GM13977 (cell line): Measurements from ENCODE around the gene PPP3R1.

Experiments
- DNase-seq: peaks from one replicate; pipeline ENCODE4 v3.0.0; 2012; ENCODE audit warnings: low spot score
- CTCF ChIP-seq: IDR thresholded peaks from 2 replicates; pipeline ENCODE4 v1.5.1; 2012; ENCODE audit warnings: mild to moderate bottlenecking, control low read depth; ENCODE audit not compliant: insufficient read depth; ENCODE audit errors: extremely low read depth, missing control alignments
- in situ Hi-C: fragments of 300-500 bp; cut with MboI; formaldehyde crosslinking; loops from one replicate; pipeline ENCODE4 v1.12.0; 2022; ENCODE audit warnings: low sequenced_read_pairs, low pct_unique_long_range_greater_than_20kb, mixed read lengths, inconsistent platforms; ENCODE audit not compliant: unreplicated experiment

Gene PPP3R1

DNA sequence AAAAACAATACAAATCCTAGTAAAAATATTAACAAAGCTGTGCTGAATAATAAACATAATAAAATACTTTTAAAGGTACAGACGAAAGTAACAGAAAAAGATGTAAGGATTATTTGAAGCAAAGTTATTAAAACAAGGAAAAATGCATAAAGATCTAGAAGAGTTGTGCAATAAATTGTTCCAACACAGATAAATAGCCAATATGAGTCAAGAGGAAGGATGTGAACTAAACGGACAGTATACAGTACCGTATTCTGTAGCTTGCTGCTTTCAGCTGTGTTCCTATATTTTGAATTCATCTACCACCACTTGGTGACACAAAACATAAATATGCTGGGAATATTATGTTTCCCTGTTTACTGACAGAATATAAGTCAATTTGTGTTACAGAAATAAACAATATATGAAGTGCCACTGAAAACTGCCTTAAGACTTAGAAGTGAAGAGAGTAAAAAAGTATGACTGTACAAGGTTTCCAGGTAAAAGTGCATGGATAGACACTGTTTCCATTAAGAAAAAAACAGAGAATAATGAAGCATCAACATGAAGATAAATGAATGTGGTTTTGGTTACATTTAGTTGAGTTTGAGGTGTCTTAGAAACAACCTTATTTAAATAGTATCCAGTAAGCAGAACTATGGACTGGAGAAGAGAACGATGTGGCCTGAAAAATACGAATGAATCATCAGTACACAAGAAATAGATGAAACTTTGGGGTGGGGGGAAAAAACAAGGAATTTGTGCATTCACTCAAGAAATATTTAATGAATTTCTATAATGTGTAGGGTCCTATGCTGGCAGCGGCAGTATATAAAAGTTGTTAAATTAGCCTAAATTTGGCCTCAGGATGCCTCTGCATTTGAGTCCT, 13.1 kb downstream of the PPP3R1 start:
- DNase-seq = no peak
- TF ChIP-seq CTCF = no peak
- in situ Hi-C loops = no loop called here

DNA sequence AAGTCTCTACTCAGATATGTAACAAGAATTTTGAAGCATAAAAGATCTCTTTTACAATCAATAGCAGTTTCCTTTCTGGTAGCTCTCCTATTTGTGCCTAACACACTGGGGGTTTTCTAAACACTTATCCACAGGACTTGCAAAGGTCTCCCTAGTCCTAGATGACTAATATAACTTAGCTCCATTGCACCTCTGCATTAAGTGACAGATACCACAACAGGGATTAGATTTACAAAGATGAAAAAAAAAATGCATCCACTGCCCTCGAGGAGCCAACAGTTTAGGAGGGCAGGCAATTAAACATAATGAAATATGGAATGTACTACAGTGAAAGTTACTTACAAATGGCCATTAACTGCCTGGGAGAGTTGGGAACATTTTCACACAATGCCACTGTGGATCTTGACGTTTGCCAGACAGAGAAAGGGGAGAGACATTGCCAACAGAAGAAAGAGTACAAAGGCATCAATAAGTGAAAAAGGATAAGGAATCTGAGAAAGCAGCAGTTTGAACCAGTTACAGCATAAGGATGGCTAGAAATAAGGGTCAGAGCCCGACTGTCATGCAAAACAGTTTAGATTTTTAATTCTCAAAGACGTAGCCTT, 14.3 kb downstream of the PPP3R1 start:
- in situ Hi-C loops = no loop called here
- TF ChIP-seq CTCF = no peak

DNA sequence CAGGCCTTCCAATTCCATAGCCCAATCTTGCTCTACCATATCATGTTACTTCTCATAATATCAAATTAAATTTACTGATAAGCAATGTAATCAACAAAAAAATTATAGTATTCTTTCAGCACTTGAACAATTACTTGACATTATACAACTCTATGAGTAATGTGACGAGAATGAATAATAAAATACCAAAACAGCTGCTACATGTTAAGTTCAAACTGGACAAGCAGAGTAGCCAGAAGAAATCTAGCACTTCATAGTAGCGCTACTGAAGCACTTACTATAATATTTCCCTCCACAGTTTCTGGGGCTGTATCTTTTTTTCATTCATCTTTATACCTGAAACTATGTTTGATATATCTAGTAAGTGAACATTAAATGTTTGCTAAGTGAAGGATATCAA, 14.9 kb downstream of the PPP3R1 start:
- TF ChIP-seq CTCF = no peak
- in situ Hi-C loops = no loop called here
- no peak for DNase-seq

More for the DNA sequence above, 14.3 kb downstream of the PPP3R1 start:
- no peak for DNase-seq

DNA sequence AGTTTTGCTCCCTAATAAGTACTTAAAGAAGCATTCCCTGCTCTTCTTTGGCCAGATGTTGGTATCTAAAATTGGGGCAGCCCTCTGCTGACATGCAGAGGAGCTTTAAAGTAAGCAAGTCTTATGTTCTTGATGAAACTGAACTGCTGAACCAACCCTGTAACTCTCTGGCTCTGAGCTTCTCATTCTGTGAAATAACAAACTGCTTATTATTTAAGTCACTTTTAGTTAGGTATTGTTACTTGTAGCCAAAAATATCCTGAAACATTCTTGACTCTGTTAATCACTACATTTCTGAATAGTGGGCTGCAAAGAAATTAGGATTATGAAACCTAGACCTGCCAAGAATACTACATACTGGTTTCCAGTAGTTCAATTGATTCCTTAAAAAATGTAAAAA, 15.5 kb downstream of the PPP3R1 start:
- in situ Hi-C loops = no loop called here

DNA sequence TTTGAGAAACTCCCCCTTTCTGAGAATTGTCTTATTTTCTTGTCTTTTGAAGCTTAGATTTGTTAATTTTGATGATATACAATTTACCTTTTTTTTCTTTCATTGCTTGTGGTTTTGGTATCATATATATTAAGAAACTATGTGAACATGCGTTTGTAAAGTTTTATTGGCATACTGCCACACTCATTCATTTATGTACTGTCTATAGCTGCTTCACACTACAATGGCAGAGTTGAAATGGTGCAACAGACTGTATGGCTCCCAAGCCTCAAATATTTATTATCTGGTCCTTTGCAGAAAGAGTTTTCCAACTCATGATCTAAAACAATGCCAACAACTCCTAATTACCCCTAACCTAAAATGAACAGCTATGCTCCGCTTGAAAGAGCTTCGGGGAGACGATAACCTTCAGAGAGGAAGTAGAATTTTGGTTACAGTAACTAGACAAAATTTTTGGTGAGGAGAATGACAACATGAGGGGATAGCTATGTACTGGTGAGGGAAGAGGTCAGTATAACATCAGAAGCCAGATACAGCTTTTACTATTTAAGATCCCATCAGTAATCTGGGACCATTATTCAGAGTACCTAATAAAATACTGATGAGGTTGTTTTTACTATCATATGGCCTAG, 16.1 kb downstream of the PPP3R1 start:
- no peak for TF ChIP-seq CTCF
- in situ Hi-C loops = no loop called here
- DNase-seq = no peak

More for the DNA sequence above, 15.5 kb downstream of the PPP3R1 start:
- no peak for TF ChIP-seq CTCF
- no peak for DNase-seq

GRCh38 chr2:68235090-68235489, 17.2 kb downstream of the PPP3R1 start:
- TF ChIP-seq CTCF = no peak
- no peak for DNase-seq
- in situ Hi-C loops = no loop called here
